H9 (cell line): Measurements from ENCODE around the gene WNT8A. TPM values are rescaled to one million over a fixed set of nuclear protein-coding genes. Genes with fewer than 3 reads are reported as not detected.

Source experiments
- DNase-seq: peaks from one replicate; pipeline ENCODE4 v3.0.0-alpha.2; 2017
- H2AFZ ChIP-seq: one replicate; pipeline ENCODE4 v1.6.1; 2013; ENCODE audit warnings: mild to moderate bottlenecking, low read length, control low read depth, moderate library complexity
- H2AK5ac ChIP-seq: 2 replicates; pipeline ENCODE4 v1.6.1; 2013; ENCODE audit warnings: low read length, control low read depth, mixed read lengths; ENCODE audit not compliant: insufficient read length
- H2BK120ac ChIP-seq: one replicate; pipeline ENCODE4 v1.6.1; 2013; ENCODE audit warnings: low read depth, mild to moderate bottlenecking, low read length, control low read depth, inconsistent platforms; ENCODE audit not compliant: poor library complexity, severe bottlenecking
- H2BK12ac ChIP-seq: 2 replicates; pipeline ENCODE4 v1.6.1; 2013; ENCODE audit warnings: low read length, control low read depth, mixed read lengths, low read depth; ENCODE audit not compliant: insufficient read length
- H2BK15ac ChIP-seq: 2 replicates; pipeline ENCODE4 v1.6.1; 2013; ENCODE audit warnings: low read depth, low read length, control low read depth
- H2BK20ac ChIP-seq: one replicate; pipeline ENCODE4 v1.6.1; 2013; ENCODE audit warnings: low read depth, mild to moderate bottlenecking, low read length, control low read depth, inconsistent platforms; ENCODE audit not compliant: poor library complexity, severe bottlenecking
- H2BK5ac ChIP-seq: 2 replicates; pipeline ENCODE4 v1.6.1; 2013; ENCODE audit warnings: low read length, control low read depth, mixed read lengths; ENCODE audit not compliant: insufficient read length
- H3K14ac ChIP-seq: 2 replicates; pipeline ENCODE4 v1.6.1; 2013; ENCODE audit warnings: low read length, control low read depth; ENCODE audit not compliant: insufficient read depth
- H3K18ac ChIP-seq: 2 replicates; pipeline ENCODE4 v1.6.1; 2013; ENCODE audit warnings: low read depth, mild to moderate bottlenecking, mixed read lengths, low read length, control low read depth; ENCODE audit not compliant: insufficient read length
- H3K23ac ChIP-seq: 2 replicates; pipeline ENCODE4 v1.6.1; 2013; ENCODE audit warnings: low read length, control low read depth, mixed read lengths, low read depth; ENCODE audit not compliant: insufficient read length
- H3K23me2 ChIP-seq: 2 replicates; pipeline ENCODE4 v1.6.1; 2013; ENCODE audit warnings: low read depth, mild to moderate bottlenecking, mixed read lengths, low read length, control low read depth; ENCODE audit not compliant: insufficient read length, poor library complexity, severe bottlenecking
- H3K27ac ChIP-seq: 2 replicates; pipeline ENCODE4 v1.5.1; 2013; ENCODE audit warnings: low read length, control low read depth, mixed read lengths, low read depth; ENCODE audit not compliant: insufficient read length
- H3K27me3 ChIP-seq: 2 replicates; pipeline ENCODE4 v1.6.1; 2013; ENCODE audit warnings: low read length, control low read depth, inconsistent platforms; ENCODE audit not compliant: insufficient read depth
- H3K4ac ChIP-seq: 2 replicates; pipeline ENCODE4 v1.6.1; 2013; ENCODE audit warnings: low read depth, mild to moderate bottlenecking, control low read depth, inconsistent platforms, low read length, moderate library complexity
- H3K4me1 ChIP-seq: 2 replicates; pipeline ENCODE4 v1.6.1; 2013; ENCODE audit warnings: low read length, control low read depth, inconsistent platforms; ENCODE audit not compliant: insufficient read depth
- H3K4me2 ChIP-seq: 2 replicates; pipeline ENCODE4 v1.6.1; 2013; ENCODE audit warnings: low read length, control low read depth, mixed read lengths; ENCODE audit not compliant: insufficient read length, insufficient read depth
- H3K56ac ChIP-seq: 2 replicates; pipeline ENCODE4 v1.6.1; 2013; ENCODE audit warnings: low read depth, mild to moderate bottlenecking, mixed read lengths, low read length, control low read depth; ENCODE audit not compliant: insufficient read length
- H3K79me1 ChIP-seq: 2 replicates; pipeline ENCODE4 v1.6.1; 2013; ENCODE audit warnings: low read depth, mild to moderate bottlenecking, moderate library complexity, low read length, control low read depth, inconsistent platforms; ENCODE audit not compliant: insufficient read depth, poor library complexity, severe bottlenecking
- H3K79me2 ChIP-seq: 2 replicates; pipeline ENCODE4 v1.6.1; 2013; ENCODE audit warnings: low read length, control low read depth, inconsistent platforms; ENCODE audit not compliant: insufficient read depth
- H3K9ac ChIP-seq: 2 replicates; pipeline ENCODE4 v1.6.1; 2013; ENCODE audit warnings: low read length, control low read depth, mixed read lengths; ENCODE audit not compliant: insufficient read length; ENCODE audit errors: extremely low read depth
- H3K9me3 ChIP-seq: one replicate; pipeline ENCODE4 v1.6.1; 2013; ENCODE audit warnings: low read depth, low read length, inconsistent platforms; ENCODE audit not compliant: control insufficient read depth
- H3T11ph ChIP-seq: one replicate; pipeline ENCODE4 v1.6.1; 2013; ENCODE audit warnings: mild to moderate bottlenecking, low read length, control low read depth, inconsistent platforms
- H4K20me1 ChIP-seq: one replicate; pipeline ENCODE4 v1.6.1; 2013; ENCODE audit not compliant: control insufficient read depth, insufficient read length, insufficient read depth
- H4K5ac ChIP-seq: 2 replicates; pipeline ENCODE4 v1.6.1; 2013; ENCODE audit warnings: low read depth, mild to moderate bottlenecking, mixed read lengths, low read length, control low read depth; ENCODE audit not compliant: insufficient read length
- H4K8ac ChIP-seq: replicated peaks from 2 replicates; pipeline ENCODE4 v1.6.1; 2013; ENCODE audit warnings: low read length, control low read depth, mixed read lengths, low read depth; ENCODE audit not compliant: insufficient read length
- H4K91ac ChIP-seq: 2 replicates; pipeline ENCODE4 v1.6.1; 2013; ENCODE audit warnings: low read depth, mild to moderate bottlenecking, moderate library complexity, mixed read lengths, low read length, control low read depth; ENCODE audit not compliant: insufficient read length
- H3K27ac Mint-ChIP-seq, 3 experiments: 2 replicates in 2 of 3; 3 replicates in 1 of 3; pipeline ENCODE4 v1.8.0; 2020 to 2021; ENCODE audit warnings: mixed read lengths in 3 of 3, mild to moderate bottlenecking in 1 of 3, moderate library complexity in 1 of 3
- H3K27me3 Mint-ChIP-seq: 2 replicates; pipeline ENCODE4 v1.8.0; 2021; ENCODE audit warnings: low read depth, mild to moderate bottlenecking, moderate library complexity, mixed read lengths
- H3K36me3 Mint-ChIP-seq, 3 experiments: 2 replicates in 2 of 3; 3 replicates in 1 of 3; pipeline ENCODE4 v1.8.0; 2020 to 2021; ENCODE audit warnings: low read depth in 3 of 3, mixed read lengths in 3 of 3; ENCODE audit not compliant: insufficient read depth in 1 of 3
- H3K4me1 Mint-ChIP-seq, 2 experiments: 2 replicates each; pipeline ENCODE4 v1.8.0; 2020; ENCODE audit warnings: mixed read lengths in 2 of 2
- H3K4me3 Mint-ChIP-seq, 2 experiments: 2 replicates in 1 of 2; 3 replicates in 1 of 2; pipeline ENCODE4 v1.8.0; 2020 to 2021; ENCODE audit warnings: mild to moderate bottlenecking in 2 of 2, mixed read lengths in 2 of 2, moderate library complexity in 1 of 2
- H3K9me3 Mint-ChIP-seq, 2 experiments: 2 replicates in 1 of 2; 3 replicates in 1 of 2; pipeline ENCODE4 v1.8.0; 2020; ENCODE audit warnings: mild to moderate bottlenecking in 2 of 2, mixed read lengths in 2 of 2, moderate library complexity in 1 of 2
- WGBS: extraction: QIAGEN DNeasy Blood & Tissue Kit; methylation state at CpG from one replicate; pipeline ENCODE4 v1.1.7; 2013; ENCODE audit warnings: missing lambda C conversion rate, low lambda C conversion rate, mixed read lengths; ENCODE audit not compliant: insufficient read length; ENCODE audit errors: extremely low coverage; 5-methylcytosine and 5-hydroxymethylcytosine counted together
- total RNA-seq: library from RNA; stranded (reverse); gene quantifications from 2 replicates; pipeline ENCODE4 v1.2.1, GENCODE V29; 2021
- TF ChIP-seq, protein P1 (sequence below): fragments of 200-600 bp; sonication (generic); conservative IDR thresholded peaks from 3 replicates; pipeline ENCODE4 v1.8.0; 2021; ENCODE audit warnings: antibody characterized with exemption, mild to moderate bottlenecking

WNT8A gene
- total RNA-seq, 1 experiment from 2014 or later = 0.33 TPM

- Histone ChIP-seq H3K27ac (no peak overlapping the region), H2AFZ (no peak overlapping the region), H2BK20ac (no peak overlapping the region), H3K18ac (no peak overlapping the region), H3K79me1 (no peaks in the 10 kb centered on the region), H2BK15ac (no peak overlapping the region), H2BK120ac (no peak overlapping the region), H4K5ac (no peak overlapping the region), H4K8ac (no peak overlapping the region), H3K56ac (no peak overlapping the region), H3K4me1 (no peaks in the 10 kb centered on the region), H2BK5ac (no peak overlapping the region), H3K9me3 (no peaks in the 10 kb centered on the region), H4K91ac (no peak overlapping the region), H3K23ac (no peak overlapping the region), H3K9ac (no peak overlapping the region), H3K23me2 (no peaks in the 10 kb centered on the region), H4K20me1 (no peaks in the 10 kb centered on the region), H2BK12ac (no peak overlapping the region), H3K79me2 (no peaks in the 10 kb centered on the region), H3K14ac (no peak overlapping the region), H2AK5ac (no peak overlapping the region), H3T11ph (no peak overlapping the region), H3K4me2 (no peak overlapping the region), H3K4ac (no peak overlapping the region), H3K27me3 (no peaks in the 10 kb centered on the region)
- H3K9me3 Mint-ChIP-seq = no peaks in the 10 kb centered on the region
- H3K27ac Mint-ChIP-seq = no peak overlapping the region
- no peak for DNase-seq
- no peak overlapping the region for H3K4me3 Mint-ChIP-seq
- H3K4me1 Mint-ChIP-seq = peaks cover 6 to 14% of the 10 kb centered on the region in 2 experiments; a peak in 3 of 4 replicates
- TF ChIP-seq, protein P1, sequence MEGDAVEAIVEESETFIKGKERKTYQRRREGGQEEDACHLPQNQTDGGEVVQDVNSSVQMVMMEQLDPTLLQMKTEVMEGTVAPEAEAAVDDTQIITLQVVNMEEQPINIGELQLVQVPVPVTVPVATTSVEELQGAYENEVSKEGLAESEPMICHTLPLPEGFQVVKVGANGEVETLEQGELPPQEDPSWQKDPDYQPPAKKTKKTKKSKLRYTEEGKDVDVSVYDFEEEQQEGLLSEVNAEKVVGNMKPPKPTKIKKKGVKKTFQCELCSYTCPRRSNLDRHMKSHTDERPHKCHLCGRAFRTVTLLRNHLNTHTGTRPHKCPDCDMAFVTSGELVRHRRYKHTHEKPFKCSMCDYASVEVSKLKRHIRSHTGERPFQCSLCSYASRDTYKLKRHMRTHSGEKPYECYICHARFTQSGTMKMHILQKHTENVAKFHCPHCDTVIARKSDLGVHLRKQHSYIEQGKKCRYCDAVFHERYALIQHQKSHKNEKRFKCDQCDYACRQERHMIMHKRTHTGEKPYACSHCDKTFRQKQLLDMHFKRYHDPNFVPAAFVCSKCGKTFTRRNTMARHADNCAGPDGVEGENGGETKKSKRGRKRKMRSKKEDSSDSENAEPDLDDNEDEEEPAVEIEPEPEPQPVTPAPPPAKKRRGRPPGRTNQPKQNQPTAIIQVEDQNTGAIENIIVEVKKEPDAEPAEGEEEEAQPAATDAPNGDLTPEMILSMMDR = no peak
- no CpG with 5 or more reads among the region's 3 CpGs for WGBS
- peaks cover 4% of the 10 kb centered on the region; the same call in 1 of the 2 replicates for H3K27me3 Mint-ChIP-seq
- no peaks in the 10 kb centered on the region for H3K36me3 Mint-ChIP-seq
Measured at GRCh38 chr5:138054206-138054605, 29.6 kb upstream of the WNT8A start.
